SHP77 treated with DMSO at 0.1 percent for 48 hours (cell line): ENCODE data around the gene GALP.
"Not testable (repeated sequence)": the region's sequence is repeated elsewhere in the genome, so short reads cannot be mapped to it uniquely, and the experiment has no call there.

Experiments used
- DNase-seq: peaks from one replicate; lab custom pipeline; 2025; lab: John Stamatoyannopoulos, UW

GALP gene

DNA sequence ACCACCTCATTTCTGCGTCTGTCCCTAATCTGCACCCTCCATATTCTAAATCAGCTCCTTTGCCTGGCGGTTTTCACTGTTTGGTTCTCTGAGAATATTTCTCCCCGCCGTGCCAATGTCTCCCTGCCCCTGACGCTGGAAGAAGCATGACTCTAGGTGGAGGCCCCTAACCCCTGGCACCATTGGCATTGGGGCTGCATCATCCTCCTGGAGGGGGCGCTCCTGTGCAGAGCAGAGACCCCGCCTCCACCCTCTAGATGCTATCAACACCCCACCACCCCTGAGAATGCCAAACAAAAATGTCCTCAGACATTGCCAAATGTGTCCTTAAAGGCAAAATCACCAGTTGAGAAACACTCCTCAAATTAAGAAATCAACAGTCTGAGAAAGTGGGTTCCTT lies 15.3 kb downstream of the GALP start:
- no peak for DNase-seq

DNA sequence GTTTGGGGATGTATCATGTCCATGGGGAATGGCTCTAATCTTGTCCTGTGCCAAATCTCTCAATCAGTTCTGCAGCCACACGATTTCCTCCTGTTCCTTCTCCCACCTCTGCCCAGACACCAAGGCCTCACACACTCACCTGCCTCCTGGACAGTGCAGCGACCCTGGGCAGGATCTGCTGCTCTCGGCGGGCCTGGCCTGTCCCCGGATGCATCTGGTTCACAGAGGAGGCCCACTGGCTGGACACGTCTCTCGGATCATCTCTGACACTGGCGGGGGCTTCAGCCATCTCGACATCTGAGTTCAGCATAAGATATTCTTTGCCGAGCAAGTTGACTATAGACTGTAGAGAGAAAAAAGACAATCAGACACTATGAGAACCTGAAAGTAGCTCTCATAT lies 15.9 kb downstream of the GALP start:
- DNase-seq = no peak

DNA sequence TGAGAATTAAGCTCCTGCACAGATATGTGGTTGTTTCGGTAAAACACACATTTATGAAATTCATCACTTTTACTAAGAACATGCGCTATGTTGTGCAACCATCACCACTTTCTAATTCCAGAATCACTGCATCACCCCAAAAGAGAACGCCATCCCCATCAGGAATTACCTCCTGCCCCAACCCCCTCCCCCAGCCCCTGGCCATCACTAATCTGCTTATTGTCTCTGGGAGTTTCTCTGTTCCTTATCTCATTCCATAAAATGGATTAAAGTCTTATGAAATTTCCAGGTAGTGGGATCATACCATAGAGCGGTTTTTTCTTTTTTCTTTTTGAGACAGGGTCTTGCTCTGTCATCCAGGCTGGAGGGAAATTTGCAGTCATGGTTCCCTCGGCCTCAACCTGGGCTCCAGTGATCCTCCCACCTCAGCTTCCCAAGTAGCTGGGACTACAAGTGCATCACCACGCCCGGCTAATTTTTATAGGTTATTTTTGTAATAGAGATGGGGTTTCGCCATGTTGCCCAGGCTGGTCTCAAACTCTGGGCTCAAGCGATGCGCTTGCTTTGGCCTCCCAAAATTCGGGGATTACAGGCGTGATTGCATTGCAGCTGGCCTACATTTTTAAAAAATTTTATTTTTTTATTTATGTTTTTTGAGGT lies 18.3 kb downstream of the GALP start:
- no peak for DNase-seq

DNA sequence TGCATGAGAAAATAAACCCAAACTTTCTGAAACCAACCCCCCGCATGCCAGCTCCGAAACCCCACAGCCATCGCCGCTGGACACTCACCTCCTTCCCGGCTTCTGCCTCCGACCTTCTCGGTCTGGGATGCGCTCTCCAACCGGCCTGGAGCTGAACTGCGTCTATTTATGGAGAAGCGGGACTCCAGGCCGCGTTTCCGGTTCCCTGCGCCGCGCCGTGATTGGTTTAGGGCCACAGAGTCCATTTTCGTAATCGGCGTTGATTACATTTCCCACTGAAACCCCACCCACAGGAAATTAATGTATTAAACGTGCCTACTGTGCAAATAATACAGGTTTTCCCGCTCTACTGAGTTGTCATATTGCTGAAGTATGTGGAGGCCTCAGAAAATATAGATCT lies 21.8 kb downstream of the GALP start, which contains the start of gene ZSCAN5B:
Gene ZSCAN5B, minus strand, starts transcription at position 138 of the 400 bp plus-strand sequence. CDS start 4,731 bp downstream, outside the sequence.
- DNase-seq = not testable (repeated sequence)

DNA sequence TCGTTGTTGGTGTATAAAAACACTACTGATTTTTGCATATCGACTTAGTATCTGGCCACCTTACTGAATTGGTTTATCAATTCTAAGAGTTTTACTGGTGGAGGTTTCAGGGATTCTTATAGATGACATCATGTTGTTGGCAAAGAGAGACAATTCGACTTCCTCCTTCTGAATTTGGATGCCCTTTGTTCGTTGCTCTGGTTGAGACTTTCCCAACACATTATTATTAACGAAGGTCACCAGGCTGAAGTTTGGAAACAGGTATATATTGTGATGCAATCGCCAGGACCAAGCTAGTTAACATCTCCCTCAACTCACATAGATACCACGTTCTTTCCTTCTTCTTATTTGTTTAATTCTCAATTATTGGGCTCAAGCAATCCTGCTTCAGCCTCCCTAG lies 23.9 kb downstream of the GALP start:
- no peak for DNase-seq

DNA sequence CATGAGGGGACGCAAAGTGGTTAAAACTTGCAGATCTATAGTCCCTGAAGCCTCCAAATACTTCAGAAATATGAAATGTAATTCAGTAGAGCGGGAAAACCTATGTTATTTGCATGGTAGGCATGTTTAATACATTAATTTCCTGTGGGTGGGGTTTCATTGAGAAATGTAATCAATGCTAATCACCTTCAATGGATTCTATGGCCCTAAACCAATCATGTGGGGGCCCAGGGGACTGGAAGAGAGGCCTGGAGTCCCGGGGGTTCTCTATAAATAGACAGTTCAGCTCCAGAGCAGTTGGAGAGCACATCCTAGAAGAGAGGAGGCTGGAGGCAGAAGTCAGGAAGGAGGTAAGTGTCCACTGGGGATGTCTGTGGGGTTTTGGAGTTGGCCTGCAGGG lies 26.2 kb downstream of the GALP start, which contains the start of gene ZSCAN5C:
Gene ZSCAN5C, plus strand, starts transcription at position 301 of the 400 bp plus-strand sequence. CDS start 3,641 bp downstream, outside the sequence.
- DNase-seq = no peak

DNA sequence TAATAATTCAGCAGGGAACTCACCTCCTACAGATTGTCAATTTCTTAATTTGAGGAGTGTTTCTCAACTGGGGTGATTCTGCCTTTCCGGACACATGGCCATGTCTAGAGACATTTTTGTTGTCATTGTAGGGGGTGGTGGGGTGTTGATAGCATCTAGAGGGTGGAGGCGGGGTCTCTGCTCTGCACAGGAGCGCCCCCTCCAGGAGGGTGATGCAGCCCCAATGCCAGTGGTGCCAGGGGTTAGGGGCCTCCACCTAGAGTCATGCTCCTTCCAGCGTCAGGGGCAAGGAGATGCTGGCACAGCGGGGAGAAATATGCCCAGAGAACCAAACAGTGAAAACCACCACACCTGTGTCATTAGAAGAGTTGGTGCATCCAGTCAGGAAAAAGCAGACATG lies 31.8 kb downstream of the GALP start:
- not testable (repeated sequence) for DNase-seq

DNA sequence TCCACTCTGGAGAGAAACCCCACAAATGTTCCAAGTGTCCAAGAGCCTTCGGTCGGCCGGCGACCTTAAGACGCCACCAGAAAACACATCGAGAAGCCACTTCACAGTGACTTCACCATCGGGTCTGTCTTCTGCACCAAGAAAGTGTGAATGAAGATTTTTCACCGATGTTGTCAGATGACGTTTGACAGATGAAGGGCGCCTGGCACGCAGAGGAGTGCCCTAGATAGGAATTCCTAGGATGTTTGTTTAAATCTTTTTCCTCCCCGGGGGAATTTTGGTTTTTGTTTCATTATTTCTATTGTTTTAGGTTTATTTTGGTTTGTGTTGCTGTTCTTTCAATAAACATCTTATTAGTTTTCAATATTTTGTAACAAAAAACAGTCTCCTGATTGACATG lies 33.3 kb downstream of the GALP start:
- DNase-seq = no peak

DNA sequence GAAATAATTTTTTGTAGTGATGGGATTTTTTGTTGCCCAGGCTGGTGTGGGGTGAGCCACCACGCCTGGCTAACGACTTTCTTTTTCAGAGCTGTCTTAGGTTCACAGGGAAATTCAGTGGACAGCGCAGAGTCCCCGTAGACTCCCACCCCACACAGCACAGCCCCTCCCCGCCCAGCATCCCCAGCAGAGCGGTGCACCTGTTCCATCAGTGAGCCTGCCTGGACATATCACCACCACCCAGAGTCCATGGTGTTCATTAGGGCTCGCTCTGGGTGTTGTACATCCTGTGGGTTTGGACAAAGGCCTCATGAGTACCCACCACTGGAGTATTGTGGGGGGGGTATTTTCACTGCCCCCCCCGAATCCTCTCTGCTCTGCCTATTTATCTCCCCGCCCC lies 34.2 kb downstream of the GALP start:
- not testable (repeated sequence) for DNase-seq

DNA sequence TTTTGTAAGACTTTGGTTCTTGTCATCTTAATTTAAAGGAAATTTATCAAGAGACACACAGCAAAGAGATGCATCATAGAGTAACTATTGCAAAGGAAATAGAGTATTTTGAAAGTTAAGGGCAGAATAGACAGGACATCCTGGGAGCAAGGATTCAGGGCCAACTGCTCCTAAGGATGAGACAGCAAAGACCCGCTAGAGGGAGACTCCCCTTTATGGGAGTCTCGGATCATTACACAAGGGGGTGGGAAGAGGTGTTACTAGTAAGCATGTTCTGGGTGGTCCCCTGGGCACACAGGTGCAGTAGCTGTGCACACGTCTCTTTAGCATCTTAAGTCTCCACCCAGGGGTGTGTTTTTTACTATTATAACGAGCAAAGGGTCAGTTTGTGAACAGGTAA lies 35.9 kb downstream of the GALP start:
- DNase-seq = no peak

DNA sequence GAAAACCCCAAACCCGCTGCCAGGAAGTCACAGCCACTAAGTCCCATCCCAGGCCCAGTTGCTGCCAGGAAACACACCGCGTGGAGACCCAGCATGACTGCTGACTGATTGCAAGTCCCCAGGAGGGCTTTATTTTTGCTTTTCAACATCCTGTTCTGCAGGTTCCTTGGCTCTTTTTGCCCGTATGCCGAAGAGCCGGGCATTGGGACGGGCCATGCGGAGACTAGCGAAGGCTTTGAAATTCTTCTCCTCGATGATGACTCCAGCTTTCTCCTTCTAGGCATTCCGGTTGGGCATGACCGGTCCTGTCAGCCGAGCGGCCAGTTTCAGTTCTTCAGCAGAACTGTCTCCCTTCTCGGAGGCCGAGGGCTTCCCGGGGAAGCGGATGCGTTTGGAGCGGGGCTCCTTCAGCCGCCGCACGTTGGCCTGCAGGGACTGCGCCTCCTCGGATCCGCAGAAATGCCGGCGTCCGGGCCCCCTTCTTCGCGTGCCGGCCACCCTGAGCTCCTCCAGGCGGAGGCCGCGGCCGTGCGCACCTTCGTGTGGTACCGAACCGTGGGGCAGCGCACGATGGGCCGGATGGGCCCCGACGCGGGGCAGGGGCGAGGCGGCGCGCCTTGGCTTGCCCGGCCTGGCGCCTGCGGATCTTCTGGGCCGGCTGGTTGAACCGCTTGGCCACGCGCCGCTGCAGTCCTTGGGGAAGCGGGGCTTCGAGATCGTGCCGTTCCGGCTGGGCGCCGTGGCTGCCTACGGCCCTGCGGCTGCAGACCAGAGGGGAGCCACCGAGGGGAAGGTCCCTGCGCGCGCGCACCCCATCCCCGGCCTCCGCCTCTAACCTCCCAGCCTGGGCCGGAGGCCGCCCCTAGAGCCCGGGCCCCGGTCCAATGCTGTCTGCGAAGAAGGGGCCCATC lies 41.5 kb downstream of the GALP start:
- DNase-seq = no peak

DNA sequence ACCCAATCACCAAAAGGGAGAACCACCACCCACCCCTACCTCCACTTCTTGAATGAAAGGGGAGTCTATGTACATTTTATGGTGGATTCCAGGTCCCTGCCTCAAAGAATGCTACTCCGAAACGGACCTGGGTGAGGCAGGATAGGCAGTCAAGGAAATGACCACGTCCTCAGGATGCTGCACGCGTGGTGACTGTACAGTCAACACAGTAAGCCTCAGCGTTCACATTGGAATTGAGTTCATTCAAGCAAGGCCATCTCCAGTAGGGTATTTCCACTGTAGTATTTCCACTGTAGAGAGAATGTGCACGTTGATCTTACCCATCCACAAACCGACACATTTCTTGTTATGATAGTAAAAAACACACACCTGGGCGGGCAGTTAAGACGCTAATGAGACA lies 43.2 kb downstream of the GALP start:
- no peak for DNase-seq

DNA sequence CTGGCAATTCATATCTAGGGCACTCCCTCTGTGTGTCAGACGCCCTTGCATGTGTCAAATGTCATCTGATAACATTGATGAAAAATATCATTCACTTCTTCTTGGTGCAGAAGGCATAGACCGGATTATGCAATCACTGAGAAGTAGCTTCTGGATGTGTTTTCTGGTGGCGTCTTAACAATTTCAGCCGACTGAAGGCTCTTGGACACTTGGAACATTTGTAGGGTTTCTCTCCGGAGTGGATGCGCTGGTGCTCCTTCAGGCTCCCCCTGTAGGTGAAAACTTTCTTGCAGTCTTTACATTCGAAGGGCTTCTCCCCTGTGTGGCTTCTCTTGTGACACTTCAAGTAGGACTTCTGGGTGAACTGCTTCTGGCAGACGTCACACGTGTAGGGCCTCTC lies 45.6 kb downstream of the GALP start:
- not testable (repeated sequence) for DNase-seq

DNA sequence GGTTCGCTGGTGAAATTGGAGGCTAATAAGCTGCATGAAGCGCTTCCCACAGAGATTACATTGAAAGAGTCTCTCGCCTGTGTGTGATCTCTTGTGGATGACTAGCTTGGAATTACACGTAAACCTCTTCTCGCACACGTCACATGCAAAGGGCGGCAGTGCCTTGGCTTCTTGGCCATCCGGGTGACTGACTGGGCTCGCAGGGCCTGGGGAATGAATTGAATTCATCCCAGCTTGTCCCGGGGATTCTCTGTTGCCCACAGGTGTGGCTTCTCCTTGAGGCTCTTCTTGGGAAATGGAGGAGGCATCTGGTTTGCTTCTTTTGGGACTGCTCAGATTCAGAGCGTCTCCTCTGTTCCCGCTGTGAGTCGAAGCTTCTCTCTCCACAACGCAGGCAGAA lies 46.0 kb downstream of the GALP start:
- no peak for DNase-seq

DNA sequence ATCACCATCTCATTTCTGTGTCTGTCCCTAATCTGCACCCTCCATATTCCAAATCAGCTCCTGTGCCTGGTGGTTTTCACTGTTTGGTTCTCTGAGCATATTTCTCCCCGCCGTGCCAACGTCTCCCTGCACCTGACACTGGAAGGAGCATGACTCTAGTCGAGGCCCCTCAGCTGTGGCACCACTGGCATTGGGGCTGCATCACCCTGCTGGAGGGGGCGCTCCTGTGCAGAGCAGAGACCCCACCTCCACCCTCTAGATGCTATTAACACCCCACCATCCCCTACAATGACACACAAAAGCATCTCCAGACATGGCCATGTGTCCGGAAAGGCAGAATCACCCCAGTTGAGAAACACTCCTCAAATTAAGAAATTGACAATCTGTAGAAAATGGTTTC lies 47.1 kb downstream of the GALP start:
- DNase-seq = no peak

DNA sequence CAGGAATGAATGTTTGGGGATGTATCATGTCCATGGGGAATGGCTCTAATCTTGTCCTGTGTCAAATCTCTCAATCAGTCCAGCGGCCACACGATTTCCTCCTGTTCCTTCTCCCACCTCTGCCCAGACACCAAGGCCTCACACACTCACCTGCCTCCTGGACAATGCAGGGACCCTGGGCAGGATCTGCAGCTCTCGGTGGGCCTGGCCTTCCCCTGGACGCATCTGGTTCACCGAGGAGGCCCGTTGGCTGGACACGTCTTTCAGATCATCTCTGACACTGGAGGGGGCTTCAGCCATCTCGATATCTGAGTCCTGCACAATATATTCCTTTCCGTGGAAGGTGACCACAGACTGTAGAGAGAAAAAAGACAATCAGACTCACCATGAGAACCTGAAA lies 47.7 kb downstream of the GALP start:
- no peak for DNase-seq
